DMS153 treated with DMSO at 0.1 percent for 48 hours (cell line): ENCODE results near the gene MGAT3.

Experiments used
- DNase-seq: peaks from one replicate; lab custom pipeline; 2025; ENCODE audit not compliant: unreplicated experiment; lab: John Stamatoyannopoulos, UW

The MGAT3 gene

DNA sequence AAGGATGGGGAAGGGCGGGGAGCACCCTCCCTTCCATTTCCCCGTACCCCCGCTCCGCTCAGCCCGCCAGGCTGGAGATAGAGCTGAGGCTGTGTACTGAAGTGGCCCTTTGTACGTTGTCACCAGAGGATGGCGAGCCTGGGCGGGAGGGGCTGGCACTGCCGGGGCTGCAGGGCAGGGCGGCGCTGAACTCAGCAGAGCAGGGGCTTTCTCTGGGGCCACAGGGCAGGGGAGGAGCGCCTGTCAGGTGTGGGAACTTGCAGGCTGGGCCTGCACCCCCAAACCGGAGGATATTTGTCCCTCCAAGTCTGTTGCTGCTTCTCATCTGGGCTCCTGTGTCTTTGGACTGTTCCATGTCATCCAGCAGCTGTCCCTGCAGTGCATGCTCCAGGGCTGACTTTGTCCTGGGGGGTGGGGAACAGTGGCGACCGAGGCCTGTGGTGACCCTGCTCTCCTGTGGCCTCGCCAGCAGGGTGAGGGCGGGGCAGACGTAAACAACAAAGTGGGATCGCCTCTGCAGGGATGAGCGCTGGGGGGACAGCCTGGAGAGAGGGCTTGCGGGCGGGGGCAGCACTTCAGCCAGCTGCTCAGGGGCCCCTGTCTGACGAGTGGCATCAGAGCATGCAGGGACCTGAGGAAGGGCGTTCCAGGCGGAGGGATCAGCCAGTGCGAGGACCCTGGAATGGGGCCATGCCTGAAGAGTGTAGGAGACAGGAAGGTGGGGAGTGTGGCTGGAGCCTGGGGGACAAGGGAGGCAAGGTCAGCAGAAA lies 13.1 kb downstream of the MGAT3 start:
- no peak for DNase-seq

DNA sequence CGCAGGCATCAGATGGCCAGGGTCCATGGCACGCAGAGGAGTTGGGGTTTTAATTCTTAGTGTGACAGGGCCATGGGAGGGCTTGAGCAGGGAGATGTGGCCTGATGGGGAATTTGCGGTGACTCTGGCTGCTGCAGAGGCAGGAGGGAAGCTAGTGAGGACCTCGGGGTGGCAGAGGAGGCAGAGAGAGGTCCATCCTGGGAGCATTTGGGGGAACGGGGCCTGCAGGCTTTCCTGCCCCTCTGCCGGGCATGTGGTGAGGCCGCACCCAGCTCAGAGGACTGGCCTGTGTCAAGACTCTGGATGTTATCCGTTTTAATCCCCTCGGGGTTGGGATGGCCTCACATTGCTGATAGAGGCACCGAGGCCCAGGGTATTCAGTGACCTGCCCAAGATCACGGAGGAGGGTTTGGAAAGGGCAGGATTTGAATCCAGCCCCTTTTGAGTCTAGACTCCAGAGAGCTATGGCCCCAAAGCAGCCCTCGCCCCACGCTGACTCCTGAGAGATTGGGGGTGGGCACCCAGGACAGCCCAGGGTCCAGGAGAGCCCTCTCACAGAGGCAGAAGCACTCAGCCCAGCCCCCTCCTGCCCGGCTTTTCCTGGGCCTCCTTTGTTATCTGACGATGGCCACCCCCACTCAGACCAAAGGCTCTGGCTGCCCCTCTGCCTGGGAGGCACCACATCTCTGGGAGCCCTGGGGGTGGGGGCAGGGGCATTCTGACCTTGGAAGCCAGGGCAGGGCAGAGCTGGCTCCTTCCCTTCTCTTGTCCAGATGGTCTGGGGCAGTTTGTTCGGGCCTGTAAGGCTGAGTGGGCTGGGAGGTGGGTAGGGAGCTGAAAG lies 13.9 kb downstream of the MGAT3 start:
- DNase-seq, result no peak

DNA sequence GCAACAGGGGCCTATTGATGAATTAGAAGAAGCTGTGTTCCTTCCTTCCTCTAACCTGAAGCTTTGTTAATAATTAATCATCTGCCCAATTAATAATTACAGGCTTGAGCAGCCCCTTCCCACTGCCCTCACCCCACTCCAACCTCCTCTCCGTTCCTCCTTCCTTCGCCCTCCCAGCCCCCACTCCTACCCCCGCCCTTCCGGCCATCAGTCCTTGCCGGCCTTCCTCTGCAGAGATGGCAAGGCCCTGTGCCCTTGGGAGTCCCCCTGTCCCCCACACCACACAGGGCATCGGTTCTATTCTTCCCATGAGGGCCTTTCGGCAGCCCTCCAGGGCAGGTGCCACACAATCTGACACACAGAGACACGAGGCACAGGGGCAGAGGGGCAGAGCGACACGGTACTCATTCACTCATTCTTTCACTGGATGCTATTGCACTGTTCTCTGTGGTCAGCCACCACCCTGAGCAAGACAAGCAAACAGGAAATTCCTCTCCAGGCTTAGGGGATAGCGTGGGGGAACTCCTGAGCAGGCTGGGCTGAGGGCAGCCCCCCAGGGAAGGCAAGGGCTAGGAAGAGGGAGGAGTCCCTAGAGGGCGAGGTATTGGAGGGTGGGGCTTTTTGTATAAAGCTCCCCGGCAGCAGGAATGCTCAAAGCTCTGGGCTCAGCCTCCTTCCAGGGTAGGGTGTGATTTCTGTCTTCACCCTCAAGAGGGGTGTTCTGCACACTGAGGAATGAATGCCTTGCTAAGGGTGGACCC lies 14.7 kb downstream of the MGAT3 start:
- no peak for DNase-seq

DNA sequence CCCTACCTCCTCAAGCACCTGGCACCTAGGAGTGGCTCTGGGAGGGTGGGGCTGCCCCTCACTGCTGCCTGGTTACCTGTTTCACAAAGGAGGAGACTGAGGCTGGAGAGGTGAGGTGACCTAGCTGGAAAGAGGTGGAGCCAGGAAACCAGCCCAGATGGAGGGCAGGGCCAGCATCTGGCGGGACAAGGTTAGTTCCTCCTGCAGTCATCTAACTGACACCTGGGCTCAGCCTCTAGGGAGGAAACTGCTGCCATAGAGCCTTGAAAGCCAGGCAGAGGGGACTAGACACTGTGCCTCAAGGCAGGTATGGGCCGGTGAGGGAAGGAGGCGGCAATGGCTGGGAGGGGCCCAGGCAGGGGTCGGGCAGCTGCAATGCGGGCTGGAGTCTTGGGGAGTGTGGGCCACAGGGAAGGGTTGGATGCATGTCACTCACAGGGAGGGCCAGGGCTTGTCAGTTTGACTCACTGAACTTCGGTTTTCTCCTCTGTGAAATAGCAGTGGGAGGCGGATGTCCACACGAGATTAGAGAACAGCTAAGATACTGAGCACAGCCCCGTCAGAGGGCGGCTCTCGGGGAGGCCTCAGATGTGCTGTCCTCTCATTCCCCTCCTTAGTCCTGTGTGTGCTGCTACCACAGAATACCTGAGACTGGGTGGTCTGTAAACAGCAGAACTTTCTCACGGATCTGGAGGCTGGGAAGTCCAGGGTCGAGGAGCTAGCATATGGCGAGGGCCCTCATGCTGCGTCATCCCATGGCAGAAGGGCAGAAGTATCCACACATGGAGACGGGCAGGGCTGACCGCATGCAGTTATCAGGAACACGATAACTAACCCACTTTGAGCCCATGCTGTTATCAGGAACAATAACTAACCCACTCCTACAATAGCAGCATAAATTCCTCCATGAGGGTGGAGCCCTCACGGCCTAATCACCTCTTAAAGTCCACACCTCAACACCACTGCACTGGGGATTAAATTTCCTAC lies 16.1 kb downstream of the MGAT3 start:
- DNase-seq, result peak; percentile 78

DNA sequence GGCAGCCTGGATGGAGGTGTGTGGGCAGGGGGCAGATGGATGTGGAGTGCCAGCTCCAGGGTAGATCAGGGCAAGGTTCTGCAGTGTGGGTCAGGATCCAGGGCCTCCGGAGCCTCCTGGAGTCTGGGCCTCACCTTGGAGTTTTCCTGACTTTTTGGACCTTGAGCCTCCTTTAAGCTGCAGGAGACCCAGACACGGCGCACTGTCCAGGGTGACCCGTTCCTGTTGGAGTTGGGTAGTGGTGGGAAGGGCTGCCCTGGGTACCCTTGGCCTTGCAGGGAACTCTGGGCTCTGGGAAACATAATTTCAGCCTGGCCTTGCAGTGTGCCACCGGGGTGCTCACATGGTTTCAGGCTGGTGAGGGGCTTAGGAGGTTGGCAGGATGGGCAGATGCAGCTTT lies 17.0 kb downstream of the MGAT3 start:
- DNase-seq, result no peak

DNA sequence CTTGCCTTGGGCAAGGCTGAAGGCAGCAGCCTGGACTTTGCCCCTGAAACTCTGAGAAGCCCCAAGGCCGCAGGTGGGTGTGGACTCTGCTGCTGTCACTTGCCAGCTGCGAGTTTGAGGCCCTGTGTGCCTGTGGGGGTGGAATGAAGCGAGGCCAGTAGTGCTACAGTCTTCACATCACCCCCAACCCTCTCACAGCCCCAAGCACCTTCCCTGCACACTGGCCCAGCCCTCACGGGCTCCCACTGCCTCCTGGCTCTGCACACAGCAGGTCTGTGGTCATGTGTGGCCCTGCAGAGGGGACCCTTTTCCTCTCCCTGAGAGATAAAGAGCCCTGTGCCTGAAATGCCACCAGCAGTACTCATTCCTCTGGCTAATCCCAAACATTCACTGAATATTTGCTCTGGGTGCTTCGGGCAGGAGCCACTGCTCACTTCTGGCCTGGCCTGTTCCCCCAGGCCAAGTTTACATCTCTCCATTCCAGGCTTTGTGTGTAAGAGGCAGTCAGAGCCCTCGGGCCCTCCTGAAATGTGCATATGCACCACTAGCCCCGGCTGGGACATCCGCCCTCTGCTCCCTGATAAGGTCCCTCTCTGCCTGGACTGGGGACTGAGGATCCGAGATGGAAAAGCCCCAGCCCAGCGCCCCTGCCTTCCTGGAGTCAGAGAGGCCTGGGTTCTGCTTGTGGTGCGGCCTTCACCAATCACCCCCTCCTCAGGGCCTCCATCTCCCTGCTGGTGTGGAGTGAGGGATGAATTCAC lies 17.7 kb downstream of the MGAT3 start:
- DNase-seq, result no peak

DNA sequence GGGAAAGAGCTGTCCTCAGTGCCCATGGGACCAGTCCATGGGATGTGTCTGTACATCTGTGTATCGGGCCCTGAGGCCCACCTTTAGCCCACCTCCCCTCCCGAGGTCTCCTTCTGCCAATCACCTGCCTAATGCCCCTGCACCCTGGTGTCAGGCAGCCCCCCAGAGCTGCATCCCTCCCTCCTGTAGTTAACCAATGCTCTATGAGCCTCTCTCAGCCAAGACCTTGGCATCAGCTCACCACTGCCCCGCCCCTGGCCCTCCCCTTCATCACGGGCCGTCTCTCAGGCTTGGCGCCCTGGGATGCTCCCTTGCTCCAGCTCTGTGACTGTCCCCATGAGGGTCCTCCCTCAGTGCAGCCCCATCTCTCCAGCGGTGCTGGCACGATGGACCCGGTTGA lies 18.5 kb downstream of the MGAT3 start:
- DNase-seq, result no peak

DNA sequence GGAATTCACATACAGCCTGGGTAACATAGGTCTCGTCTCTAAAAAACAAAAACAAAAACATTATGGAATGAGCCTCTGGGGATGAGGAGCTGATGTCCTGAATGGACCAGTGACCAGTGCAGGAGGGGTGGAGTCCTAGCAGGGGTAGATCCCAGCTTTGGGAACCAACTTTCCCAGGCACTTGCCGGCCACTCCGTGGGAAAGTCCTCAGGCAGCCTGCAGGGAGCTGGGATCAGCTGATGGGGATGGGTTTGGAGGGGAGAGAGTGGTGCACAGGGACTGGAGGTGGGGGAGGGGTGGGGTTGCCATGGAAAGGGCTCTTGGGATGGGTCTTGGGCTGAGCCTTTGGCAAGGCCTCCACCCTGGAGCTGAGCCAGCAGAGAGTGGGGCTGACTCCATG lies 19.1 kb downstream of the MGAT3 start:
- no peak for DNase-seq

DNA sequence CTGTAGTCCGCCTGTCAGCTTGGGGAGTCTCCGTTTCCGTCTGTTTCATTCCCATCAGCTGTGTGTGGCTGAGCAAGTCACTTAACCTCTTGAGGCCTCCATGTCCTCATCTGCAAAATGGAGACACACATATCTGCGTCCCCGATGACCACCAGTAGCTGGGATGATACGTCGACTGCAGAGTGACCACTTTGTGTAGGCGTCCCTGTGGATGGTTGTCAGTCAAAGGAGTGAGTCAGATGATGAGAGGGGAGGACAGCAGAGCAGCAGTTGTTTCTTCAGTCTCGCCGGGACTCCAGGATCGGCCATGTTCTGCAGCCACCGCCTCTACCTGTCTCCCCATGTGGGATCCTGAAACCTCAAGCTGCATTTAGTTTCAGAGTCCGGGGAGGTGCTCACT lies 19.9 kb downstream of the MGAT3 start:
- no peak for DNase-seq

DNA sequence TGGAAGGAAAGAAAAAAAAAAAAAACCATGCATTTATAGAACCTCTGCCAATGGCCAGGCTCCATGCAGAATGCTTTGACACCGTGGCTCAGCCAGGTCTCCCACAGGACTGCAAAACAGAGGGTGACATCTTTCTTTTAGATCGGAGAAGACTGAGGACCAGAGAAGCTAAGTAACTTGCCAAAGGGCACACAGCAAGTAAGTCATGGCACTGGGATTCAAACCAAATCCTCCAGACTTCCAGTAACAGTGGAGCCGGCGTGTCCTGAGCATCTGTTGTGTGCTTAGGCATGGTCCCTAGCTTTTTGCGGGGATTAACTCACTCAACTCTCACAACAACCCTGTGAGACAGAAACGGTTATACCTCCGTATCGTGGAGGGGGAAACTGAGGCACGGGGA lies 20.7 kb downstream of the MGAT3 start:
- no peak for DNase-seq

DNA sequence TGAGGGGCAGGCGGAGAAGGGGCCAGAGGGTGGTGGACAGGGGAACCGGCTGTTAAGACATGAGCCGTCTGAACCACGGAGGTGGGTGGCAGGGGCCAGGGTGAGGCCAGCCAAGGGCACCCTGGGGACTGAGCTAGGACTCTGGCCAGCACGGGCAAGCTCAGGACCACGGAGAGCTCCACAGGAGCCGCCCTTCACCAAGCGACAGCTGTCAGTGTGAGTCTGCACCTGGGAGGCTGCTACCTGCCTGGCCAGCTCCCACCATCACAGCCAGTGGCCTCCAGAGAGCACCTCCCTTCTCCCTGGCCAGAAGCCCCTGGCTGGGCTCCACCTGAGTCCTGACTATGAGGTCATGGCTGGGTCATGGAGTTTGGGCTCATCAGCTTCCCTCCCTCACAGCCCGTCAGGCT lies 21.6 kb downstream of the MGAT3 start:
- no peak for DNase-seq

DNA sequence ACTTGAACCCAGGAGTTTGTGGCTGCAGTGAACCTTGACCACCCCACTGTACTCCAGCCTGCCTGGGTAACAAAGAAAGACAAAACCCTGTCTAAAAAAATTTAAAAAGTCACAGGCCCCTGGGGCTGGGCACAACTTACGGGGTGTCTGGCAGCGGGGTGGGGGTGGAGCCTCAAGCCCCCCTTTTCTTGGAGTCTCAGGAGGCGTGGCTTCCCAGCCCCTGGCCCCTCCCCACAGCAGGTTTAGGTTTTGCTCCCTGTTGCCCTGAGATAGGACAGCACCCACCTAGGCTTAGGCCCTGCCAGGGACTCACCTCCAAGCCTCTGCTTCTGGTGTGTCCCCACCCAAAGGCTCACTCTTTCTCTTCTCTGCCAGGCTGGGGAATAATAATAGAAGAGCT lies 22.4 kb downstream of the MGAT3 start:
- no peak for DNase-seq

DNA sequence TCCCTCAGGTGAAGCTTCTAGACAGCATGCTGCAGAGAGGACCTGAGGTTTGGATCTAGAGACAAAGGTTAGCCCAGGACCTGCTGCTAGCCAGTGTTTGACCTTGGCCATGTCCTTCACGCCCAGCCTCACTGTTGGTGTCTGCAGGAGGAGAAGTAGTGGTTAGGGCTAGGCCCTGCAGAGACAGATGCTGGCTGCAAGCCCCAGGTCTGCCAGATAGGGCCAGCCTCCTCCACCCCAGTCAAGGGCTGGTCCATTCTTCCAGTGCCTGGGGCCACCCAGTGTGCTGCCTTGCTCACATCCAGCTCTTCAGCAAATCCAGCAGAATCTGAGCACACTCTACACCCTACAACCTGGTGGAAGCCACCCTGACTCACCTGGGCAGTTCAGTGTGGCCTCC lies 23.7 kb downstream of the MGAT3 start:
- no peak for DNase-seq

DNA sequence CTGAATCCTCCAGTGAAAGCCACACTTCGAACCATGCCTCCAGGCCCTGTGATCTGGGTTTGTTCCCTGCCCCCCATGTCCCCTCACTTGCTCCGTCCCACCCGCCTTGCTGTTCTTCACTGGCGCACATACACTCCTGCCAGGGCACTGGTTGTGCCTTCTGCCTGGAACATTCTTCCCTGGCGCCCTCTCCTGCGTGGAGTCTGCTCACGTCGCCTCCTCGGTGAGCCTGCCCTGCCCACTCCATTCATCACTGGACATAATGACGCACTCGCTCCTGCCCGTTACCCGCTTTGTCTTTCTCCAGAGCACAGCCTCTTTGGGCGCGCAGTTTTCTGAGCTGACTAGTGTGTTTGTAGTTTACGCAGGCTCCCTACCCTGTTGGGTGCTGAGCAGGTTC lies 24.2 kb downstream of the MGAT3 start:
- DNase-seq, result no peak

DNA sequence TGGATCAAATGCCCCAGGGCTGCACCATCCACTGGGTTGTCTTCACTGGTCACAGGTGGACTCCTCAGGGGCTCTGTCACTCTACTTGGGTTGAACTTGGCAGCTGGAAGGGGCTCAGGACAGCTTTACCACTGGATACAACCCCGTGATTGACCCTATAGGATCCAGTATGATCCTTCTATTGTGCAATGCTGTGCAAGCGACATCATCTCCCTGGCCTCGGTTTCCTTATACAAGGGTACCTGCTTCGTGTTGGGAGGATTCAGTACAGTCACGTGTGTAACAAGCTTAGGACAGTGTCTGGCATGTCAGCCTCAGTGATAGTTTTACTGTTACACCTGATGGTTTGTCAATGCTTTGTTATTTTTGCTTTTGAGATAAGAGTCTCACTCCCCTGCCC lies 24.8 kb downstream of the MGAT3 start:
- DNase-seq, result no peak

DNA sequence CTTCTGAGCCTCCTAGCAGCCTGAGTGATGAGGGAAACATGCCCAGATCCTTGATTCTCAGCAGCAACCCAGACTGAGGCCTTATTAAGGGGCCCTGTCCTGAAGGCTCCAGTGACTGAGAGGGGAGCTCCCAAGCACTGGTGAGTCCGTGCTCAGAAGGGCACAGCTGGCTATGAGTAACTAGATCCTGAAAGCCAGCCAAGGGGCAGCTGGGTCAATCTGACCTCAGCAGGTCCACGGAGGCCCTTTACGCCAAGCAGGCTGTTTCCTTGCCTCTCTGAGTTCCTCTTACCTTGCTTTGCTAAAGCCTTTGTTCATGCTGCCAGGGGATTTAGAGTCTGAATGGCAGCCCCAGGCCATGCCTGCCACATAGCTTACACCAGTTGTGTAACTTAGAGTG lies 26.0 kb downstream of the MGAT3 start:
- no peak for DNase-seq

DNA sequence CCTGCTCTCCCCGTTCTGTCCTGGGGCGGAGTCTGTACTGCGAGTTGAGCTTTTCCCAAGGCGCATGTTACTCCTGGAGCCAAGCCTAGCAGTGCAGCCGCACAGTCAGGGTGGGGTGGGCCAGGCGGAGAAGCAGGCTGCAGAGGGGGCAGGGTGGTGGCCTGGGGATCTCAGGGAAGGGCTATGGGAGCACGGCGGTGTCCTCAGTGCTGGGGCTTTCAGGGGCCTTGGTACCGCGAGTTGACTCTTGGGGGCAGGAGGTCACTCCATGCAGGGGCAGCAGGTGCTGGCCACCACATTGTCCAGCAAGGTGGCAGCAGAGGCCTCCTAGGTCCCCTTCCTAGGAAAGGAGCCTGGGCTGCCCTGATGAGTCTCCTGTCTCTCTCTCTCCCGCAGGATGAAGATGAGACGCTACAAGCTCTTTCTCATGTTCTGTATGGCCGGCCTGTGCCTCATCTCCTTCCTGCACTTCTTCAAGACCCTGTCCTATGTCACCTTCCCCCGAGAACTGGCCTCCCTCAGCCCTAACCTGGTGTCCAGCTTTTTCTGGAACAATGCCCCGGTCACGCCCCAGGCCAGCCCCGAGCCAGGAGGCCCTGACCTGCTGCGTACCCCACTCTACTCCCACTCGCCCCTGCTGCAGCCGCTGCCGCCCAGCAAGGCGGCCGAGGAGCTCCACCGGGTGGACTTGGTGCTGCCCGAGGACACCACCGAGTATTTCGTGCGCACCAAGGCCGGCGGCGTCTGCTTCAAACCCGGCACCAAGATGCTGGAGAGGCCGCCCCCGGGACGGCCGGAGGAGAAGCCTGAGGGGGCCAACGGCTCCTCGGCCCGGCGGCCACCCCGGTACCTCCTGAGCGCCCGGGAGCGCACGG lies 30.4 kb downstream of the MGAT3 start:
- DNase-seq, result no peak

DNA sequence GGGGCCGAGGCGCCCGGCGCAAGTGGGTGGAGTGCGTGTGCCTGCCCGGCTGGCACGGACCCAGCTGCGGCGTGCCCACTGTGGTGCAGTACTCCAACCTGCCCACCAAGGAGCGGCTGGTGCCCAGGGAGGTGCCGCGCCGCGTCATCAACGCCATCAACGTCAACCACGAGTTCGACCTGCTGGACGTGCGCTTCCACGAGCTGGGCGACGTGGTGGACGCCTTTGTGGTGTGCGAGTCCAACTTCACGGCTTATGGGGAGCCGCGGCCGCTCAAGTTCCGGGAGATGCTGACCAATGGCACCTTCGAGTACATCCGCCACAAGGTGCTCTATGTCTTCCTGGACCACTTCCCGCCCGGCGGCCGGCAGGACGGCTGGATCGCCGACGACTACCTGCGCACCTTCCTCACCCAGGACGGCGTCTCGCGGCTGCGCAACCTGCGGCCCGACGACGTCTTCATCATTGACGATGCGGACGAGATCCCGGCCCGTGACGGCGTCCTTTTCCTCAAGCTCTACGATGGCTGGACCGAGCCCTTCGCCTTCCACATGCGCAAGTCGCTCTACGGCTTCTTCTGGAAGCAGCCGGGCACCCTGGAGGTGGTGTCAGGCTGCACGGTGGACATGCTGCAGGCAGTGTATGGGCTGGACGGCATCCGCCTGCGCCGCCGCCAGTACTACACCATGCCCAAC lies 31.2 kb downstream of the MGAT3 start:
- no peak for DNase-seq
